ENCODE results near the gene RPP40. TPM values are rescaled to one million over a fixed set of nuclear protein-coding genes. Genes with fewer than 3 reads are reported as not detected.

RPP40 gene
- total RNA-seq, 1 experiment from 2014 or later, result 30.7 TPM

GRCh38 chr6:4967301-4968030 lies 36.4 kb downstream of the RPP40 start:
- Histone ChIP-seq H3K9me3 (ENCODE audit: low read depth, low read length, poor library complexity, severe bottlenecking) (no peaks in the 10 kb centered on the region), H3K4me1 (ENCODE audit: insufficient read depth, low read length, poor library complexity, severe bottlenecking) (no peaks in the 10 kb centered on the region), H3K36me3 (ENCODE audit: insufficient read depth, low read length, poor library complexity, severe bottlenecking) (no peaks in the 10 kb centered on the region), H3K27me3 (replicated peaks; ENCODE audit: insufficient read depth, low read depth, low read length, poor library complexity) (no peaks in the 10 kb centered on the region), H3K27ac (ENCODE audit: low read depth, low read length, poor library complexity, severe bottlenecking) (no peak overlapping the region), H3K4me3 (ENCODE audit: low read depth, low read length, poor library complexity, severe bottlenecking) (no peak overlapping the region)
- no peak for DNase-seq (ENCODE audit: low spot score)
- TF ChIP-seq, protein P1, sequence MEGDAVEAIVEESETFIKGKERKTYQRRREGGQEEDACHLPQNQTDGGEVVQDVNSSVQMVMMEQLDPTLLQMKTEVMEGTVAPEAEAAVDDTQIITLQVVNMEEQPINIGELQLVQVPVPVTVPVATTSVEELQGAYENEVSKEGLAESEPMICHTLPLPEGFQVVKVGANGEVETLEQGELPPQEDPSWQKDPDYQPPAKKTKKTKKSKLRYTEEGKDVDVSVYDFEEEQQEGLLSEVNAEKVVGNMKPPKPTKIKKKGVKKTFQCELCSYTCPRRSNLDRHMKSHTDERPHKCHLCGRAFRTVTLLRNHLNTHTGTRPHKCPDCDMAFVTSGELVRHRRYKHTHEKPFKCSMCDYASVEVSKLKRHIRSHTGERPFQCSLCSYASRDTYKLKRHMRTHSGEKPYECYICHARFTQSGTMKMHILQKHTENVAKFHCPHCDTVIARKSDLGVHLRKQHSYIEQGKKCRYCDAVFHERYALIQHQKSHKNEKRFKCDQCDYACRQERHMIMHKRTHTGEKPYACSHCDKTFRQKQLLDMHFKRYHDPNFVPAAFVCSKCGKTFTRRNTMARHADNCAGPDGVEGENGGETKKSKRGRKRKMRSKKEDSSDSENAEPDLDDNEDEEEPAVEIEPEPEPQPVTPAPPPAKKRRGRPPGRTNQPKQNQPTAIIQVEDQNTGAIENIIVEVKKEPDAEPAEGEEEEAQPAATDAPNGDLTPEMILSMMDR (conservative IDR thresholded peaks at IDR 0.05; ENCODE audit: low read depth, low read length), result no peak
- no peak for TF ChIP-seq EZH2 (IDR thresholded peaks at IDR 0.05; ENCODE audit: borderline replicate concordance, low read depth, low read length, poor library complexity, severe bottlenecking)
- POLR2A ChIA-PET (ENCODE audit: low non-redundant PET), result no interaction called here
- intact Hi-C loops (cut with micrococcal nuclease; ENCODE audit: unreplicated experiment), result no loop called here
- CTCF ChIA-PET, result no interaction called here
- no TSS peak for BruUV-seq (replicated peaks)

GRCh38 chr6:4965562-4966389 lies 38.1 kb downstream of the RPP40 start:
- CTCF ChIA-PET, result no interaction called here
- no TSS peak for BruUV-seq (replicated peaks)
- H3K9me3 ChIP-seq (ENCODE audit: low read depth, low read length, poor library complexity, severe bottlenecking), result no peaks in the 10 kb centered on the region
- H3K4me1 ChIP-seq (ENCODE audit: insufficient read depth, low read length, poor library complexity, severe bottlenecking), result no peaks in the 10 kb centered on the region
- no peak for TF ChIP-seq EZH2 (IDR thresholded peaks at IDR 0.05; ENCODE audit: borderline replicate concordance, low read depth, low read length, poor library complexity, severe bottlenecking)
- TF ChIP-seq, protein P1 (conservative IDR thresholded peaks at IDR 0.05; ENCODE audit: low read depth, low read length), result no peak
- H3K27ac ChIP-seq (ENCODE audit: low read depth, low read length, poor library complexity, severe bottlenecking), result no peak overlapping the region
- POLR2A ChIA-PET (ENCODE audit: low non-redundant PET), result no interaction called here
- no peaks in the 10 kb centered on the region for H3K36me3 ChIP-seq (ENCODE audit: insufficient read depth, low read length, poor library complexity, severe bottlenecking)
- intact Hi-C loops (cut with micrococcal nuclease; ENCODE audit: unreplicated experiment), result no loop called here
- no peak for DNase-seq (ENCODE audit: low spot score)
- H3K27me3 ChIP-seq (replicated peaks; ENCODE audit: insufficient read depth, low read depth, low read length, poor library complexity), result no peaks in the 10 kb centered on the region
- H3K4me3 ChIP-seq (ENCODE audit: low read depth, low read length, poor library complexity, severe bottlenecking), result no peak overlapping the region

GRCh38 chr6:4964675-4965561 lies 38.9 kb downstream of the RPP40 start:
- no peak for DNase-seq (ENCODE audit: low spot score)
- no peaks in the 10 kb centered on the region for H3K27me3 ChIP-seq (replicated peaks; ENCODE audit: insufficient read depth, low read depth, low read length, poor library complexity)
- no peaks in the 10 kb centered on the region for H3K4me1 ChIP-seq (ENCODE audit: insufficient read depth, low read length, poor library complexity, severe bottlenecking)
- no TSS peak for BruUV-seq (replicated peaks)
- ChIA-PET CTCF (no interaction called here), POLR2A (ENCODE audit: low non-redundant PET) (no interaction called here)
- no peaks in the 10 kb centered on the region for H3K36me3 ChIP-seq (ENCODE audit: insufficient read depth, low read length, poor library complexity, severe bottlenecking)
- H3K27ac ChIP-seq (ENCODE audit: low read depth, low read length, poor library complexity, severe bottlenecking), result no peak overlapping the region
- intact Hi-C loops (cut with micrococcal nuclease; ENCODE audit: unreplicated experiment), result no loop called here
- no peak overlapping the region for H3K4me3 ChIP-seq (ENCODE audit: low read depth, low read length, poor library complexity, severe bottlenecking)
- no peaks in the 10 kb centered on the region for H3K9me3 ChIP-seq (ENCODE audit: low read depth, low read length, poor library complexity, severe bottlenecking)
- TF ChIP-seq EZH2 (IDR thresholded peaks at IDR 0.05; ENCODE audit: borderline replicate concordance, low read depth, low read length, poor library complexity, severe bottlenecking), result no peak
- TF ChIP-seq, protein P1 (conservative IDR thresholded peaks at IDR 0.05; ENCODE audit: low read depth, low read length), result no peak

All from A673 (cell line).